Measurements from ENCODE around the gene CCDC13. TPM values are rescaled to one million over a fixed set of nuclear protein-coding genes. Genes with fewer than 3 reads are reported as not detected.

Gene CCDC13
- total and polyA plus RNA-seq, 2 experiments from 2014 or later = 0.27 to 0.45 TPM

GRCh38 chr3:42732196-42732828 is 40.7 kb downstream of the CCDC13 start (continued):
- no peak for TF ChIP-seq ZNF462 (CRISPR knock-in tag; IDR thresholded peaks at IDR 0.05)

- H3K9me3 Mint-ChIP-seq = no peaks in the 10 kb centered on the region
- no peaks in the 10 kb centered on the region for H3K36me3 Mint-ChIP-seq (ENCODE audit: low read depth)
- ATAC-seq = no peak
- no peak for DNase-seq (ENCODE audit: low spot score)
- H3K4me2 ChIP-seq = no peak overlapping the region
- no peaks in the 10 kb centered on the region for H3K79me2 ChIP-seq (replicated peaks; ENCODE audit: insufficient read depth)
- peaks cover 3% of the 10 kb centered on the region; the same call in 1 of the 2 replicates for H3K9me2 ChIP-seq (ENCODE audit: insufficient read depth)
- no peaks in the 10 kb centered on the region for H3F3A ChIP-seq (replicated peaks; ENCODE audit: low read depth)
- H3K4me1 ChIP-seq (ENCODE audit: insufficient read depth) = peaks cover 15% of the 10 kb centered on the region
- no peak overlapping the region for H3K4me3 Mint-ChIP-seq
- no peak overlapping the region for H3K4me3 ChIP-seq
- peaks cover 40% of the 10 kb centered on the region for H3K4me1 Mint-ChIP-seq
- TF ChIP-seq ETS1 (IDR thresholded peaks at IDR 0.05) (no peak), ZNF462 (CRISPR knock-in tag; IDR thresholded peaks at IDR 0.05) (no peak), CREB1 (CRISPR knock-in tag; IDR thresholded peaks at IDR 0.05; ENCODE audit: low read depth) (no peak)
- H4K20me1 ChIP-seq (replicated peaks; ENCODE audit: insufficient read depth) = no peaks in the 10 kb centered on the region
- H2AFZ ChIP-seq = no peak overlapping the region
- H3K27ac Mint-ChIP-seq = no peak overlapping the region
- no peaks in the 10 kb centered on the region for H3K36me3 ChIP-seq (ENCODE audit: insufficient read depth)
- no peak overlapping the region for H3K27ac ChIP-seq (ENCODE audit: low read depth)
- H3K27me3 ChIP-seq (ENCODE audit: insufficient read depth) = no peaks in the 10 kb centered on the region
- H3K27me3 Mint-ChIP-seq (ENCODE audit: insufficient read depth, low read depth, poor library complexity) = peaks cover 17% of the 10 kb centered on the region
Measured at GRCh38 chr3:42731476-42732195, 41.4 kb downstream of the CCDC13 start.
